Liver (tissue), 9 donors: ENCODE data around the gene ADK. TPM values are rescaled to one million over a fixed set of nuclear protein-coding genes. Genes with fewer than 3 reads are reported as not detected.
"Not testable (repeated sequence)": the region's sequence is repeated elsewhere in the genome, so short reads cannot be mapped to it uniquely, and the experiment has no call there.

Experiments used
- DNase-seq: peaks from one replicate; pipeline ENCODE4 v3.0.0-alpha.2; 2017; ENCODE audit warnings: low spot score
- H3K27ac ChIP-seq, 2 donors: one replicate each; pipeline ENCODE4 v1.7.0; 2013; ENCODE audit warnings: inconsistent platforms in 2 of 2, low read length in 2 of 2, control low read depth in 1 of 2, low read depth in 1 of 2, mild to moderate bottlenecking in 1 of 2
- H3K27me3 ChIP-seq, 4 donors: one replicate each; pipeline versions ENCODE4 v1.6.1 to v1.7.0; 2013; ENCODE audit warnings: low read length in 3 of 4, inconsistent platforms in 1 of 4, mild to moderate bottlenecking in 1 of 4, moderate library complexity in 1 of 4; ENCODE audit not compliant: control insufficient read depth in 4 of 4, insufficient read depth in 4 of 4
- H3K36me3 ChIP-seq, 4 donors: one replicate each; pipeline versions ENCODE4 v1.6.1 to v1.7.0; 2013; ENCODE audit warnings: low read length in 3 of 4, mild to moderate bottlenecking in 3 of 4, low read depth in 1 of 4, moderate library complexity in 1 of 4; ENCODE audit not compliant: control insufficient read depth in 4 of 4, insufficient read depth in 3 of 4
- H3K4me1 ChIP-seq, 4 donors: one replicate each; pipeline versions ENCODE4 v1.6.1 to v1.7.0; 2013; ENCODE audit warnings: low read length in 3 of 4, mild to moderate bottlenecking in 3 of 4, moderate library complexity in 1 of 4; ENCODE audit not compliant: control insufficient read depth in 4 of 4, insufficient read depth in 4 of 4
- H3K4me3 ChIP-seq, 3 donors: one replicate each; pipeline versions ENCODE4 v1.6.1 to v1.7.0; 2013; ENCODE audit warnings: low read length in 3 of 3, control low read depth in 1 of 3, low read depth in 1 of 3, mild to moderate bottlenecking in 1 of 3
- H3K9ac ChIP-seq, 2 donors: one replicate each; pipeline ENCODE4 v1.7.0; 2013; ENCODE audit warnings: low read length in 2 of 2, mild to moderate bottlenecking in 2 of 2, moderate library complexity in 2 of 2, control low read depth in 1 of 2, low read depth in 1 of 2
- H3K9me3 ChIP-seq, 4 donors: one replicate each; pipeline versions ENCODE4 v1.6.1 to v1.7.0; 2013; ENCODE audit warnings: low read length in 3 of 4; ENCODE audit not compliant: control insufficient read depth in 4 of 4
- EGR1 ChIP-seq, 2 donors: IDR thresholded peaks; 2 replicates each; pipeline ENCODE4 v1.6.1; 2016 to 2018; ENCODE audit warnings: antibody characterized with exemption in 2 of 2, low read depth in 2 of 2
- FOXA1 ChIP-seq: IDR thresholded peaks from 2 replicates; pipeline ENCODE4 v1.6.1; 2016; ENCODE audit warnings: antibody characterized with exemption
- FOXA2 ChIP-seq: IDR thresholded peaks from 2 replicates; pipeline ENCODE4 v1.6.1; 2016; ENCODE audit warnings: antibody characterized with exemption
- HNF4A ChIP-seq, 2 donors: conservative IDR thresholded peaks; 2 replicates each; pipeline ENCODE4 v1.6.1; 2016; ENCODE audit warnings: antibody characterized with exemption in 2 of 2, mild to moderate bottlenecking in 2 of 2
- HNF4G ChIP-seq: IDR thresholded peaks from 2 replicates; pipeline ENCODE4 v1.6.1; 2016; ENCODE audit warnings: antibody characterized with exemption
- NR2F2 ChIP-seq: IDR thresholded peaks from 2 replicates; pipeline ENCODE4 v1.6.1; 2016; ENCODE audit warnings: antibody characterized with exemption
- REST ChIP-seq: IDR thresholded peaks from 2 replicates; pipeline ENCODE4 v1.6.1; 2016; ENCODE audit warnings: antibody characterized with exemption, mild to moderate bottlenecking
- RXRA ChIP-seq, 2 donors: IDR thresholded peaks; 2 replicates each; pipeline ENCODE4 v1.6.1; 2017 to 2018; ENCODE audit warnings: antibody characterized with exemption in 2 of 2, mild to moderate bottlenecking in 1 of 2
- TAF1 ChIP-seq: conservative IDR thresholded peaks from 2 replicates; pipeline ENCODE4 v1.6.1; 2016; ENCODE audit warnings: antibody characterized with exemption, mild to moderate bottlenecking
- YY1 ChIP-seq: IDR thresholded peaks from 2 replicates; pipeline ENCODE4 v1.6.1; 2016; ENCODE audit warnings: antibody characterized with exemption, mild to moderate bottlenecking
- ZBTB33 ChIP-seq: IDR thresholded peaks from 2 replicates; pipeline ENCODE4 v1.6.1; 2016; ENCODE audit warnings: antibody characterized with exemption
- WGBS: extraction: QIAGEN DNeasy Blood & Tissue Kit; methylation state at CpG from one replicate; pipeline ENCODE4 v1.1.7; 2013; 5-methylcytosine and 5-hydroxymethylcytosine counted together
- polyA plus RNA-seq, 2 donors: library from polyadenylated mRNA; stranded (reverse) in 1 of 2; unstranded in 1 of 2; fragments of 200-250 nt in 1 of 2; fragments of >200 nt in 1 of 2; fragmentation: Nextera tagmentation in 1 of 2; extraction: Ambion mirVana in 1 of 2; gene quantifications; one replicate each; pipeline versions ENCODE4 v1.2.1 to v1.2.3, GENCODE V29; 2013 to 2015
- total RNA-seq, 2 donors: library from RNA; depleted of rRNA; stranded (reverse); fragments of >200 nt; gene quantifications; one replicate each; pipeline ENCODE4 v1.2.3, GENCODE V29; 2014
- TF ChIP-seq, protein P1 (sequence below): IDR thresholded peaks from 2 replicates; pipeline ENCODE4 v1.6.1; 2016; ENCODE audit warnings: antibody characterized with exemption
- TF ChIP-seq, protein P2 (sequence below): fragments of 150-350 bp; IDR thresholded peaks from 2 replicates; pipeline ENCODE4 v1.5.1; 2017; ENCODE audit warnings: improper control_type of control experiment, low read depth, low read length; ENCODE audit not compliant: missing input control
- donor health status: healthy.
- donor health status: healthy.
- donor health status: healthy.
- donor health status: healthy.
- donor health status: healthy.

Gene ADK
- total and polyA plus RNA-seq, 4 donors = 18.0 to 110 (median 65.5) TPM

- DNase-seq = no peak
- no peak overlapping the region for H3K4me3 ChIP-seq
- no peak for TF ChIP-seq HNF4A (conservative IDR thresholded peaks at IDR 0.05)
- no peak for TF ChIP-seq HNF4G
- TF ChIP-seq, protein P1, sequence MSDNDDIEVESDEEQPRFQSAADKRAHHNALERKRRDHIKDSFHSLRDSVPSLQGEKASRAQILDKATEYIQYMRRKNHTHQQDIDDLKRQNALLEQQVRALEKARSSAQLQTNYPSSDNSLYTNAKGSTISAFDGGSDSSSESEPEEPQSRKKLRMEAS = no peak
- H3K27ac ChIP-seq = no peak overlapping the region
- 95% methylated on average over 1 of the region's 1 CpG for WGBS
- no peak overlapping the region for H3K9ac ChIP-seq
- peaks cover 0 to 6% (median 2%) of the 10 kb centered on the region in 4 donors for H3K36me3 ChIP-seq
- no peaks in the 10 kb centered on the region for H3K9me3 ChIP-seq
- no peaks in the 10 kb centered on the region for H3K27me3 ChIP-seq
- H3K4me1 ChIP-seq = no peaks in the 10 kb centered on the region
Observed at GRCh38 chr10:74557098-74557497, 406.1 kb downstream of the ADK start.

GRCh38 chr10:74558403-74558802 is 407.4 kb downstream of the ADK start:
- H3K9ac ChIP-seq = no peak overlapping the region
- H3K27ac ChIP-seq = no peak overlapping the region
- no peaks in the 10 kb centered on the region for H3K9me3 ChIP-seq
- WGBS = 96% methylated on average over 3 of the region's 3 CpGs
- H3K4me1 ChIP-seq = no peaks in the 10 kb centered on the region
- no peaks in the 10 kb centered on the region for H3K27me3 ChIP-seq
- H3K36me3 ChIP-seq = peaks cover 0 to 6% (median 2%) of the 10 kb centered on the region in 4 donors
- no peak overlapping the region for H3K4me3 ChIP-seq
- TF ChIP-seq TAF1 (no peak), ZBTB33 (no peak), FOXA1 (no peak), FOXA2 (no peak), HNF4A (conservative IDR thresholded peaks at IDR 0.05) (no peak), RXRA (IDR thresholded peaks at IDR 0.05) (no peak), NR2F2 (no peak), YY1 (no peak), HNF4G (no peak), EGR1 (IDR thresholded peaks at IDR 0.05; ENCODE audit: low read depth in 2 of 2) (no peak), REST (no peak)
- TF ChIP-seq, protein P1 = no peak
- no peak for DNase-seq

DNA sequence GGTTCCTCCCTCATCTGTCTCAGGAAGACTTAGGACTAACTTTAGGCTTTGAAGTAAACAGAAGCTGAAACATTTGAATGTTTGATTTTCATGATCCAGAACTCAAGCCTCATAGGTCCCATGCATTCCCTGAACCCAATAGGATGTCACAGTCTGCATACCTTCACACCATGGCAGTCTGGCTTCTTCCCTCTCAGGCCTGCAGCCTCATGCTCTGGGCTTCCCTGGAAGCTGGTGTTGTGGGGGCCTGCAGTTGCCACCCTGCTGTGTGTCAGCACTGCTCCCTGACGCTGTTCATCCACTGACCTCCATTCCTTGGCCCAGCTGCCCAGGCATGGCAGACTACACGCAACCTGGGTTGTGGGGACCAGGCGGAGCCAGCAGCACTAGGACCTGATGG is 407.9 kb downstream of the ADK start:
- Histone ChIP-seq H3K4me3 (no peak overlapping the region), H3K36me3 (peaks cover 0 to 6% (median 2%) of the 10 kb centered on the region in 4 donors), H3K27me3 (no peaks in the 10 kb centered on the region), H3K9ac (no peak overlapping the region), H3K4me1 (no peaks in the 10 kb centered on the region), H3K27ac (no peak overlapping the region), H3K9me3 (no peaks in the 10 kb centered on the region)
- TF ChIP-seq ZBTB33 = no peak
- TF ChIP-seq, protein P2, sequence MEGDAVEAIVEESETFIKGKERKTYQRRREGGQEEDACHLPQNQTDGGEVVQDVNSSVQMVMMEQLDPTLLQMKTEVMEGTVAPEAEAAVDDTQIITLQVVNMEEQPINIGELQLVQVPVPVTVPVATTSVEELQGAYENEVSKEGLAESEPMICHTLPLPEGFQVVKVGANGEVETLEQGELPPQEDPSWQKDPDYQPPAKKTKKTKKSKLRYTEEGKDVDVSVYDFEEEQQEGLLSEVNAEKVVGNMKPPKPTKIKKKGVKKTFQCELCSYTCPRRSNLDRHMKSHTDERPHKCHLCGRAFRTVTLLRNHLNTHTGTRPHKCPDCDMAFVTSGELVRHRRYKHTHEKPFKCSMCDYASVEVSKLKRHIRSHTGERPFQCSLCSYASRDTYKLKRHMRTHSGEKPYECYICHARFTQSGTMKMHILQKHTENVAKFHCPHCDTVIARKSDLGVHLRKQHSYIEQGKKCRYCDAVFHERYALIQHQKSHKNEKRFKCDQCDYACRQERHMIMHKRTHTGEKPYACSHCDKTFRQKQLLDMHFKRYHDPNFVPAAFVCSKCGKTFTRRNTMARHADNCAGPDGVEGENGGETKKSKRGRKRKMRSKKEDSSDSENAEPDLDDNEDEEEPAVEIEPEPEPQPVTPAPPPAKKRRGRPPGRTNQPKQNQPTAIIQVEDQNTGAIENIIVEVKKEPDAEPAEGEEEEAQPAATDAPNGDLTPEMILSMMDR = no peak
- 98% methylated on average over 3 of the region's 3 CpGs for WGBS
- DNase-seq = no peak

- H3K9ac ChIP-seq, H3K27ac ChIP-seq, H3K4me1 ChIP-seq, H3K4me3 ChIP-seq, H3K9me3 ChIP-seq, DNase-seq, H3K27me3 ChIP-seq, H3K36me3 ChIP-seq: not testable (repeated sequence)
- 94% methylated on average over 4 of the region's 4 CpGs for WGBS
Observed at GRCh38 chr10:74568896-74569295, 417.9 kb downstream of the ADK start.
